ENCODE data around the gene UPK2.

DNA sequence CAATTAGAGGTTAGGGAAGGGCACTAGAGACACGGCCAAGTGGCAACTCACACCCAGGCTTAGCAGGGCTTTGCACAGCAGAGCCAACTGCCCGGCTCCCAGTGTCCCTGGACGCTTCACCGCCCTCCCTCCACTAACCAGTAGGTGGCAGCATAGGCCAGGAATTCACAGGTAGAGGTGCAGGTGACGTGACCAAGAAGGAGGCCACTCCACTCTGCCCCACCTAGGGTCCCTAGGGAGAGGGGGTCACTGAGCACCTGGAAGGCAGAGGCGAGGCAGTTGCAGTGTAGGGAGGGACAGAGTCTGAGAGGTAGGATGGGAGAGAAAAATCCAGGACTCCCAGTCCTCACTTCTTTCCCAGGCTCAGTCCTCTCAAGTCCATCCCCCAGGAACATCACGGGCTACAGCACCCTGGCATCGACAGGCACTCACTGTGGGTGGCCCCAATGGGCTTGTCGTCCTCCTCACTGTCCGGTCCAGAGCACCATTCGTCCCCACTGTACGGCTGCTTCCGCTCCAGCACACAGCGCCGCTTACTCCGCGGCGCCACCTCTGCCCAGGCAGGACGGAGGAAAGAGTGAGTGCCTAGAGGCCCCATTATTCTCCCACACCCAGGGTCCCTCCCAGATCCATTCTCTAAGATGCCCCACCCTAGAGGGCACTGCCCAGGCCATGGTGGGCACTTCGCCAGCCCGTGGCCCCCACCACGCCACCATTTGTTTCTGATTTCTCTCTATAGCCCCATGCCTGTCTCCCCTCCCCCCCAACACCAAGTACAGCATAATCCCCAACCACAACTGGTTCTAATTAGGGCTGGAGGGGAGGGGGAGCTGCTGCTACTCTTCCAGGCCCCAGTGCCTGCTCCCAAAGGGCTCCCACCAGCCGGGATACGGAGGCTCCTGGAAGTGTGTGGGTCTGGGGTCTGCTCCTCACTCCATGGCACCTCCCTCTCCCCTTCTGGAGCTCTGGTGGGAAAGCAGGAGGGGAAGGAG lies 48.8 kb upstream of the UPK2 start:
- TF ChIP-seq YY1 (IDR thresholded peaks at IDR 0.05; ENCODE audit: insufficient read depth, insufficient read length) (no peak), SUZ12 (IDR thresholded peaks at IDR 0.05; ENCODE audit: extremely low read depth, insufficient read depth, insufficient read length) (no peak), ZNF274 (IDR thresholded peaks at IDR 0.05; ENCODE audit: low read depth, low read length) (no peak)
